Trophoblast cell (in vitro differentiated cells and primary cell): Measurements from ENCODE around the gene PLEKHG3.

Source experiments
- DNase-seq, 2 donors: peaks; one replicate each; pipeline ENCODE4 v3.0.0-alpha.2; 2016
- H2AFZ ChIP-seq: 2 replicates; pipeline ENCODE4 v1.6.1; 2013; ENCODE audit warnings: low read length, moderate library complexity, mild to moderate bottlenecking; ENCODE audit not compliant: insufficient read depth, poor library complexity
- H2AK5ac ChIP-seq: 2 replicates; pipeline ENCODE4 v1.6.1; 2013; ENCODE audit warnings: mild to moderate bottlenecking, low read length
- H2BK120ac ChIP-seq: 2 replicates; pipeline ENCODE4 v1.6.1; 2013; ENCODE audit warnings: low read length, mild to moderate bottlenecking, moderate library complexity; ENCODE audit not compliant: insufficient read depth, poor library complexity
- H2BK12ac ChIP-seq: 2 replicates; pipeline ENCODE4 v1.6.1; 2013; ENCODE audit warnings: mild to moderate bottlenecking, low read length, moderate library complexity
- H2BK5ac ChIP-seq: 2 replicates; pipeline ENCODE4 v1.6.1; 2013; ENCODE audit warnings: low read length, low read depth, moderate library complexity, mild to moderate bottlenecking; ENCODE audit not compliant: poor library complexity
- H3K14ac ChIP-seq: 2 replicates; pipeline ENCODE4 v1.6.1; 2013; ENCODE audit warnings: mild to moderate bottlenecking, low read length
- H3K18ac ChIP-seq: 2 replicates; pipeline ENCODE4 v1.6.1; 2013; ENCODE audit warnings: mild to moderate bottlenecking, low read length
- H3K23ac ChIP-seq: 2 replicates; pipeline ENCODE4 v1.6.1; 2013; ENCODE audit warnings: low read length
- H3K27ac ChIP-seq: 2 replicates; pipeline ENCODE4 v1.5.1; 2013; ENCODE audit warnings: low read depth, mild to moderate bottlenecking, inconsistent platforms, low read length, moderate library complexity
- H3K27me3 ChIP-seq: 2 replicates; pipeline ENCODE4 v1.6.1; 2013; ENCODE audit warnings: inconsistent platforms, mild to moderate bottlenecking, low read length, moderate library complexity; ENCODE audit not compliant: insufficient read depth
- H3K36me3 ChIP-seq, 2 experiments: 1 replicate in 1 of 2; 2 replicates in 1 of 2; pipeline ENCODE4 v1.6.1; 2013; ENCODE audit warnings: low read length in 2 of 2, mild to moderate bottlenecking in 2 of 2, moderate library complexity in 1 of 2; ENCODE audit not compliant: insufficient read depth in 2 of 2, control insufficient read depth in 1 of 2
- H3K4ac ChIP-seq: 2 replicates; pipeline ENCODE4 v1.6.1; 2013; ENCODE audit warnings: low read depth, mild to moderate bottlenecking, low read length, moderate library complexity
- H3K4me1 ChIP-seq, 2 experiments: 1 replicate in 1 of 2; 2 replicates in 1 of 2; pipeline ENCODE4 v1.6.1; 2013; ENCODE audit warnings: low read length in 2 of 2, mild to moderate bottlenecking in 2 of 2, moderate library complexity in 1 of 2; ENCODE audit not compliant: insufficient read depth in 2 of 2, control insufficient read depth in 1 of 2
- H3K4me2 ChIP-seq: 2 replicates; pipeline ENCODE4 v1.6.1; 2013; ENCODE audit warnings: inconsistent platforms, mild to moderate bottlenecking, low read length, moderate library complexity
- H3K4me3 ChIP-seq: 2 replicates; pipeline ENCODE4 v1.5.1; 2013; ENCODE audit warnings: mild to moderate bottlenecking, low read depth, low read length, inconsistent platforms
- H3K79me1 ChIP-seq: one replicate; pipeline ENCODE4 v1.6.1; 2013; ENCODE audit warnings: low read length
- H3K79me2 ChIP-seq: 2 replicates; pipeline ENCODE4 v1.6.1; 2013; ENCODE audit warnings: low read length, mild to moderate bottlenecking; ENCODE audit not compliant: control insufficient read depth, insufficient read depth, poor library complexity
- H3K9ac ChIP-seq: 2 replicates; pipeline ENCODE4 v1.6.1; 2013; ENCODE audit warnings: mild to moderate bottlenecking, low read length
- H3K9me3 ChIP-seq: 2 replicates; pipeline ENCODE4 v1.6.1; 2013; ENCODE audit warnings: low read depth, mild to moderate bottlenecking, control low read depth, inconsistent platforms, low read length; ENCODE audit not compliant: insufficient read depth
- H4K12ac ChIP-seq: 2 replicates; pipeline ENCODE4 v1.6.1; 2013; ENCODE audit warnings: low read depth, mild to moderate bottlenecking, low read length, moderate library complexity
- H4K8ac ChIP-seq: 2 replicates; pipeline ENCODE4 v1.6.1; 2013; ENCODE audit warnings: low read depth, mild to moderate bottlenecking, low read length, moderate library complexity
- H4K91ac ChIP-seq: one replicate; pipeline ENCODE4 v1.6.1; 2013; ENCODE audit warnings: low read depth, mild to moderate bottlenecking, low read length, moderate library complexity
- WGBS: extraction: QIAGEN DNeasy Blood & Tissue Kit; methylation state at CpG from one replicate; pipeline ENCODE4 v1.1.7; 2013; ENCODE audit warnings: missing lambda C conversion rate; ENCODE audit not compliant: insufficient read length, insufficient coverage; ENCODE audit errors: extremely low coverage; 5-methylcytosine and 5-hydroxymethylcytosine counted together

The PLEKHG3 gene

GRCh38 chr14:64734990-64735389 lies 30.8 kb downstream of the PLEKHG3 start:
- no peaks in the 10 kb centered on the region for H3K27me3 ChIP-seq
- H3K14ac ChIP-seq = no peak overlapping the region
- H3K4ac ChIP-seq = no peak overlapping the region
- H3K9ac ChIP-seq = no peak overlapping the region
- peaks cover 78 to 80% of the 10 kb centered on the region in 2 experiments for H3K36me3 ChIP-seq
- peaks cover 0 to 8% of the 10 kb centered on the region in 2 experiments for H3K4me1 ChIP-seq
- no peak overlapping the region for H4K91ac ChIP-seq
- no peak overlapping the region for H3K23ac ChIP-seq
- no peaks in the 10 kb centered on the region for H3K79me2 ChIP-seq
- no peaks in the 10 kb centered on the region for H3K9me3 ChIP-seq
- no peak overlapping the region for H2BK120ac ChIP-seq
- peaks cover 1% of the 10 kb centered on the region for H3K79me1 ChIP-seq
- no peak overlapping the region for H2BK12ac ChIP-seq
- H2AK5ac ChIP-seq = no peak overlapping the region
- H3K27ac ChIP-seq = no peak overlapping the region
- H4K8ac ChIP-seq = no peak overlapping the region
- no peak overlapping the region for H2BK5ac ChIP-seq
- no peak overlapping the region for H3K4me2 ChIP-seq
- H3K4me3 ChIP-seq = no peak overlapping the region
- no CpG with 5 or more reads among the region's 6 CpGs for WGBS
- H4K12ac ChIP-seq = no peak overlapping the region
- no peak overlapping the region for H3K18ac ChIP-seq
- DNase-seq = no peak
- H2AFZ ChIP-seq = no peak overlapping the region

- Histone ChIP-seq H3K4me3 (no peak overlapping the region), H4K12ac (no peak overlapping the region), H3K27ac (no peak overlapping the region), H2AK5ac (no peak overlapping the region), H3K4me1 (peaks cover 0 to 6% of the 10 kb centered on the region in 2 experiments), H2AFZ (no peak overlapping the region), H3K27me3 (no peaks in the 10 kb centered on the region), H3K36me3 (peaks cover 77 to 80% of the 10 kb centered on the region in 2 experiments), H2BK5ac (no peak overlapping the region), H4K91ac (no peak overlapping the region), H3K9ac (no peak overlapping the region), H4K8ac (no peak overlapping the region), H3K4ac (no peak overlapping the region), H3K9me3 (no peaks in the 10 kb centered on the region), H3K4me2 (no peak overlapping the region), H3K23ac (no peak overlapping the region), H2BK12ac (no peak overlapping the region), H3K79me2 (no peaks in the 10 kb centered on the region), H3K14ac (no peak overlapping the region), H2BK120ac (no peak overlapping the region), H3K79me1 (no peaks in the 10 kb centered on the region), H3K18ac (no peak overlapping the region)
- WGBS = no CpG with 5 or more reads among the region's 28 CpGs
- no peak for DNase-seq
Observed at GRCh38 chr14:64736271-64737169, 32.3 kb downstream of the PLEKHG3 start.

- no CpG with 5 or more reads among the region's 17 CpGs for WGBS
- Histone ChIP-seq H3K4me3 (no peak overlapping the region), H3K23ac (no peak overlapping the region), H2BK12ac (no peak overlapping the region), H3K4ac (no peak overlapping the region), H3K27ac (no peak overlapping the region), H3K4me1 (peaks cover 0 to 6% of the 10 kb centered on the region in 2 experiments), H3K18ac (no peak overlapping the region), H3K9ac (no peak overlapping the region), H3K4me2 (no peak overlapping the region), H4K91ac (no peak overlapping the region), H4K12ac (no peak overlapping the region), H3K14ac (no peak overlapping the region), H3K79me2 (no peaks in the 10 kb centered on the region), H2BK120ac (no peak overlapping the region), H3K27me3 (no peaks in the 10 kb centered on the region), H3K79me1 (no peaks in the 10 kb centered on the region), H2AFZ (no peak overlapping the region), H4K8ac (no peak overlapping the region), H2AK5ac (no peak overlapping the region), H3K9me3 (no peaks in the 10 kb centered on the region), H3K36me3 (peaks cover 77 to 80% of the 10 kb centered on the region in 2 experiments), H2BK5ac (no peak overlapping the region)
- no peak for DNase-seq
Observed at GRCh38 chr14:64737391-64738280, 33.4 kb downstream of the PLEKHG3 start.

GRCh38 chr14:64738281-64738804 lies 34.1 kb downstream of the PLEKHG3 start:
- no peak overlapping the region for H3K27ac ChIP-seq
- no peak overlapping the region for H3K4me2 ChIP-seq
- no peak overlapping the region for H3K14ac ChIP-seq
- H4K91ac ChIP-seq = no peak overlapping the region
- WGBS = no CpG with 5 or more reads among the region's 9 CpGs
- H2BK120ac ChIP-seq = no peak overlapping the region
- H3K4me1 ChIP-seq = peaks cover 0 to 6% of the 10 kb centered on the region in 2 experiments
- no peak overlapping the region for H2AK5ac ChIP-seq
- H3K4me3 ChIP-seq = no peak overlapping the region
- no peak overlapping the region for H4K12ac ChIP-seq
- no peak overlapping the region for H4K8ac ChIP-seq
- H3K9ac ChIP-seq = no peak overlapping the region
- peaks cover 78 to 82% of the 10 kb centered on the region in 2 experiments for H3K36me3 ChIP-seq
- no peak overlapping the region for H3K4ac ChIP-seq
- no peaks in the 10 kb centered on the region for H3K79me2 ChIP-seq
- no peaks in the 10 kb centered on the region for H3K79me1 ChIP-seq
- no peaks in the 10 kb centered on the region for H3K9me3 ChIP-seq
- no peak overlapping the region for H3K23ac ChIP-seq
- H2AFZ ChIP-seq = no peak overlapping the region
- H3K18ac ChIP-seq = no peak overlapping the region
- DNase-seq = no peak
- no peaks in the 10 kb centered on the region for H3K27me3 ChIP-seq
- H2BK12ac ChIP-seq = no peak overlapping the region
- no peak overlapping the region for H2BK5ac ChIP-seq
